ENCODE results near the gene POLR1C.

DNA sequence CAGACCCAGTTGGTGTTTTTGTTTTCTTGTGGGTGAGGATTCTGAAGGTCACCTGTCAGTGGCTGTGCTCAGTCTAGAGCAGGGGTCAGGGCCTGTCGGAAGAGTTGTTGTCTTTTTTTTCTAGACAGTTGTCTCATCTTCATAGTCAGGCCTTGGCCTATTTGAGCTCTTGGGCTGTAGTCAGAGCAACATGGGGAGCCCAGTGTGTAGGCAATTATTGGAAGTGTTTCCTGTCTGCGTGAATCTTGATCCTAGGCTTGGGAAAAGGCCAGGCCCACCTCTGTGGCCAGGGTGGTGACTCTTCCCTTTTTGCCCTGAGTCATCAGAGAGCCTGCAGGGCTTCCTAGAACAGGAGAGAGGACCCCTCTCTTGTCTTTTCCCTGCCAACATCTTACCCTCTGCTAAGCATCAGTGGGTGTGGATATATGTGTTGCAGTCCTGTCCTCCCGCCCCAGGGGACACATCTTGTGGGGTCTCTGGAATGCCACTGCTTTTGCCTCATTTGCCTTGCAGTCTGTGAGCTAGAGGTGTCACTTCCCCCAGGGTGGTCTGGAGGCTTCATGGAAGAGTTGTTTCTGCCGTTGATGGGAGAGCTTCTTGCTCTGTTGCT is 28.1 kb upstream of the POLR1C start:
- TF ChIP-seq, protein P1, sequence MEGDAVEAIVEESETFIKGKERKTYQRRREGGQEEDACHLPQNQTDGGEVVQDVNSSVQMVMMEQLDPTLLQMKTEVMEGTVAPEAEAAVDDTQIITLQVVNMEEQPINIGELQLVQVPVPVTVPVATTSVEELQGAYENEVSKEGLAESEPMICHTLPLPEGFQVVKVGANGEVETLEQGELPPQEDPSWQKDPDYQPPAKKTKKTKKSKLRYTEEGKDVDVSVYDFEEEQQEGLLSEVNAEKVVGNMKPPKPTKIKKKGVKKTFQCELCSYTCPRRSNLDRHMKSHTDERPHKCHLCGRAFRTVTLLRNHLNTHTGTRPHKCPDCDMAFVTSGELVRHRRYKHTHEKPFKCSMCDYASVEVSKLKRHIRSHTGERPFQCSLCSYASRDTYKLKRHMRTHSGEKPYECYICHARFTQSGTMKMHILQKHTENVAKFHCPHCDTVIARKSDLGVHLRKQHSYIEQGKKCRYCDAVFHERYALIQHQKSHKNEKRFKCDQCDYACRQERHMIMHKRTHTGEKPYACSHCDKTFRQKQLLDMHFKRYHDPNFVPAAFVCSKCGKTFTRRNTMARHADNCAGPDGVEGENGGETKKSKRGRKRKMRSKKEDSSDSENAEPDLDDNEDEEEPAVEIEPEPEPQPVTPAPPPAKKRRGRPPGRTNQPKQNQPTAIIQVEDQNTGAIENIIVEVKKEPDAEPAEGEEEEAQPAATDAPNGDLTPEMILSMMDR (IDR thresholded peaks at IDR 0.05; ENCODE audit: low read depth, low read length, missing input control), result no peak
- TF ChIP-seq SP1 (IDR thresholded peaks at IDR 0.05), result no peak
- TF ChIP-seq RAD21 (IDR thresholded peaks at IDR 0.05), result no peak
- TF ChIP-seq, protein P2, sequence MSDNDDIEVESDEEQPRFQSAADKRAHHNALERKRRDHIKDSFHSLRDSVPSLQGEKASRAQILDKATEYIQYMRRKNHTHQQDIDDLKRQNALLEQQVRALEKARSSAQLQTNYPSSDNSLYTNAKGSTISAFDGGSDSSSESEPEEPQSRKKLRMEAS (IDR thresholded peaks at IDR 0.05), result no peak
- TF ChIP-seq YY1 (IDR thresholded peaks at IDR 0.05), result no peak

All from liver (tissue), 3 donors.